Activated CD4-positive, CD25-positive, alpha-beta regulatory T cell treated with anti-CD3 and anti-CD28 coated beads, Interleukin-2, amount 50 U/mL, for 24 hours (primary cell): Measurements from ENCODE around the gene SETMAR.
"Not testable (repeated sequence)": the region's sequence is repeated elsewhere in the genome, so short reads cannot be mapped to it uniquely, and the experiment has no call there.

ENCODE experiments used
- ATAC-seq, 2 donors: fragments of 150-1000 bp; cut with Tn5 transposase; one replicate each; pipeline ENCODE4 v1.10.0; 2021; ENCODE audit warnings: mild to moderate bottlenecking in 1 of 2, moderate library complexity in 1 of 2

SETMAR gene

GRCh38 chr3:4303187-4304123 is at the start of gene SETMAR:
SETMAR (plus strand) TSS chr3:4303369; CDS start chr3:4303371, 2 bp downstream.
- ATAC-seq: peak; percentile 94 to 95

- ATAC-seq: no peak
Observed at GRCh38 chr3:4261406-4261805, 41.8 kb upstream of the SETMAR start.

GRCh38 chr3:4264040-4264439 is 39.1 kb upstream of the SETMAR start:
- ATAC-seq: no peak

- no peak for ATAC-seq
Observed at GRCh38 chr3:4270720-4271119, 32.4 kb upstream of the SETMAR start.

- ATAC-seq: no peak
Observed at GRCh38 chr3:4271834-4272233, 31.3 kb upstream of the SETMAR start.

- ATAC-seq: no peak
Observed at GRCh38 chr3:4279516-4280105, 23.6 kb upstream of the SETMAR start.

- ATAC-seq: no peak
Observed at GRCh38 chr3:4281991-4282390, 21.2 kb upstream of the SETMAR start.

- ATAC-seq: no peak
Observed at GRCh38 chr3:4284865-4285264, 18.3 kb upstream of the SETMAR start.

GRCh38 chr3:4289044-4289443 is 14.1 kb upstream of the SETMAR start:
- no peak for ATAC-seq

GRCh38 chr3:4290272-4290893 is 12.8 kb upstream of the SETMAR start:
- ATAC-seq: no peak

GRCh38 chr3:4292301-4292700 is 10.9 kb upstream of the SETMAR start:
- no peak for ATAC-seq

- no peak for ATAC-seq
Observed at GRCh38 chr3:4294616-4295327, 8.4 kb upstream of the SETMAR start.

GRCh38 chr3:4296454-4296853 is 6.7 kb upstream of the SETMAR start:
- not testable (repeated sequence) for ATAC-seq

- no peak for ATAC-seq
Observed at GRCh38 chr3:4297486-4297885, 5.7 kb upstream of the SETMAR start.

GRCh38 chr3:4302747-4303146 is 422 bp upstream of the SETMAR start:
- ATAC-seq: no peak

- ATAC-seq: not testable (repeated sequence)
Observed at GRCh38 chr3:4305210-4305609, 2.0 kb downstream of the SETMAR start.

- no peak for ATAC-seq
Observed at GRCh38 chr3:4306091-4306490, 2.9 kb downstream of the SETMAR start.

- no peak for ATAC-seq
Observed at GRCh38 chr3:4306860-4307259, 3.7 kb downstream of the SETMAR start.

- no peak for ATAC-seq
Observed at GRCh38 chr3:4309491-4310128, 6.4 kb downstream of the SETMAR start.

- ATAC-seq: no peak
Observed at GRCh38 chr3:4310971-4311370, 7.8 kb downstream of the SETMAR start.

- no peak for ATAC-seq
Observed at GRCh38 chr3:4311496-4311895, 8.3 kb downstream of the SETMAR start.

GRCh38 chr3:4313606-4314293 is 10.6 kb downstream of the SETMAR start:
- ATAC-seq: no peak
